PC-3 (cell line): ENCODE results near the gene RBM47. TPM values are rescaled to one million over a fixed set of nuclear protein-coding genes. Genes with fewer than 3 reads are reported as not detected.

ENCODE experiments used
- ATAC-seq: fragments of 200-7000 bp; cut with Tn5 transposase; 2 replicates; pipeline ENCODE4 v1.9.1; 2020; ENCODE audit warnings: mild to moderate bottlenecking, moderate library complexity
- BruUV-seq: library from RNA; stranded (reverse); fragments of 400-500 nt; replicated peaks from 2 replicates; lab custom pipeline; 2021; lab: Mats Ljungman, UMichigan
- CTCF ChIA-PET: fragments of 300-600 bp; sonication (Branson Sonifier 250); formaldehyde crosslinking; loops from one replicate; lab custom pipeline; 2022; ENCODE audit warnings: antibody characterized with exemption; lab: Charles Lee
- POLR2A ChIA-PET: fragments of 300-600 bp; sonication (Branson Sonifier 250); formaldehyde crosslinking; loops from one replicate; lab custom pipeline; 2022; ENCODE audit warnings: antibody characterized with exemption; ENCODE audit not compliant: unreplicated experiment; lab: Charles Lee
- DNase-seq: peaks from one replicate; pipeline ENCODE4 v3.0.0-alpha.2; 2015
- H2AFZ ChIP-seq: fragments of 300-600 bp; sonication (generic); 2 replicates; pipeline ENCODE4 v1.6.0; 2016; ENCODE audit warnings: antibody characterized with exemption, low read length
- H3F3A ChIP-seq: fragments of 300-600 bp; sonication (generic); one replicate; pipeline ENCODE4 v1.6.0; 2017; ENCODE audit warnings: antibody characterized with exemption, low read length, control low read depth, mild to moderate bottlenecking; ENCODE audit not compliant: unreplicated experiment
- H3K27ac ChIP-seq: fragments of 300-600 bp; sonication (generic); 2 replicates; pipeline ENCODE4 v1.5.1; 2016; ENCODE audit warnings: mild to moderate bottlenecking, low read length
- H3K27me3 ChIP-seq: fragments of 300-600 bp; sonication (generic); 2 replicates; pipeline ENCODE4 v1.6.1; 2016; ENCODE audit warnings: low read length, mixed read lengths
- H3K36me3 ChIP-seq: fragments of 300-600 bp; sonication (generic); 2 replicates; pipeline ENCODE4 v1.6.1; 2016; ENCODE audit warnings: low read depth, mixed run types, low read length, mixed read lengths
- H3K4me1 ChIP-seq: fragments of 300-600 bp; sonication (generic); 2 replicates; pipeline ENCODE4 v1.5.1; 2016; ENCODE audit warnings: low read length; ENCODE audit not compliant: insufficient read depth
- H3K4me2 ChIP-seq: fragments of 300-600 bp; sonication (generic); 2 replicates; pipeline ENCODE4 v1.6.0; 2016; ENCODE audit warnings: low read length
- H3K4me3 ChIP-seq: fragments of 300-600 bp; sonication (generic); 2 replicates; pipeline ENCODE4 v1.5.1; 2016; ENCODE audit warnings: mild to moderate bottlenecking, low read length, mixed read lengths
- H3K79me2 ChIP-seq: fragments of 300-600 bp; sonication (generic); 2 replicates; pipeline ENCODE4 v1.6.1; 2017; ENCODE audit warnings: low read length, mixed read lengths
- H3K9ac ChIP-seq: fragments of 300-600 bp; sonication (generic); 2 replicates; pipeline ENCODE4 v1.6.0; 2016; ENCODE audit warnings: mild to moderate bottlenecking, low read length
- H3K9me2 ChIP-seq: fragments of 300-600 bp; sonication (generic); replicated peaks from 2 replicates; pipeline ENCODE4 v1.6.1; 2016; ENCODE audit warnings: mixed run types, low read length, mixed read lengths
- H3K9me3 ChIP-seq: fragments of 300-600 bp; sonication (generic); 2 replicates; pipeline ENCODE4 v1.6.1; 2016; ENCODE audit warnings: low read length, mixed read lengths
- H4K20me1 ChIP-seq: fragments of 300-600 bp; sonication (generic); 2 replicates; pipeline ENCODE4 v1.6.1; 2016; ENCODE audit warnings: low read length, mixed read lengths
- EZH2 ChIP-seq: fragments of 300-600 bp; sonication (generic); IDR thresholded peaks from one replicate; pipeline ENCODE4 v1.6.1; 2017; ENCODE audit warnings: antibody characterized with exemption, mild to moderate bottlenecking, low read length; ENCODE audit not compliant: unreplicated experiment
- EZH2phosphoT487 ChIP-seq: fragments of 300-600 bp; sonication (generic); IDR thresholded peaks from 2 replicates; pipeline ENCODE4 v1.6.1; 2018; ENCODE audit warnings: mild to moderate bottlenecking, antibody characterized with exemption, low read length, borderline replicate concordance
- intact Hi-C: fragments of 100-400 bp; cut with micrococcal nuclease; formaldehyde crosslinking; loops from 2 replicates; pipeline ENCODE4 v1.9.0; 2023
- total RNA-seq: library from RNA; depleted of rRNA; stranded (reverse); fragments of >200 nt; gene quantifications from 2 replicates; pipeline ENCODE4 v1.2.3, GENCODE V29; 2014
- TF ChIP-seq, protein P1 (sequence below): fragments of 300-600 bp; sonication (generic); conservative IDR thresholded peaks from 2 replicates; pipeline ENCODE4 v1.5.1; 2017; ENCODE audit warnings: antibody characterized with exemption, low read depth, mild to moderate bottlenecking, low read length

The RBM47 gene
- total RNA-seq, 1 experiment from 2014 or later: 34.7 TPM

DNA sequence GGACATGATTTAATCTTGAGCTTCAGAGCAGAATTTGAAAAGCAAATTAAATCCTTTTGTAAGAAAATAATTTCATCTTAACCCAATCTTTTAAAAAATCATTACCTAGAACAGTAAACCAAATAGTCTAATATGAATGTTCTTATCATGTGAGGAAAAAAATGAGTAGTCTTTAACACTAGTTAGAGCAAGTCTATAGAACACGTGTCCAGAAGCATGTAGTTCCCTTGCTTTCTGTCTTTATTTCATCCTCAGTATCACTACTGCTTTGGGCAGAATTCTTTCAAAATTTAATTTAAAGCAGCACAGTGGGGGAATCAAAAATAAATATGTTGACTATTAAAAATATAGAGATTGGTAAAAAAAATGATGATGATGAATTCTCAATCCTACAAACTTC lies 2.1 kb downstream of the RBM47 start:
- peak overlapping the region; percentile 87 for H3K4me3 ChIP-seq
- CTCF ChIA-PET: no interaction called here
- POLR2A ChIA-PET: no interaction called here
- no peak for ATAC-seq
- intact Hi-C loops: loop anchor here (10.0 kb wide), 1 partner anchor 53 kb away; no protein-coding TSS in a partner anchor
- no peak for DNase-seq
- H3K9me2 ChIP-seq: no peaks in the 10 kb centered on the region
- peaks cover 56% of the 10 kb centered on the region for H3K79me2 ChIP-seq
- H3K9me3 ChIP-seq: no peaks in the 10 kb centered on the region
- peaks cover 5% of the 10 kb centered on the region for H3F3A ChIP-seq
- H3K9ac ChIP-seq: peak overlapping the region; percentile 97
- TF ChIP-seq, protein P1, sequence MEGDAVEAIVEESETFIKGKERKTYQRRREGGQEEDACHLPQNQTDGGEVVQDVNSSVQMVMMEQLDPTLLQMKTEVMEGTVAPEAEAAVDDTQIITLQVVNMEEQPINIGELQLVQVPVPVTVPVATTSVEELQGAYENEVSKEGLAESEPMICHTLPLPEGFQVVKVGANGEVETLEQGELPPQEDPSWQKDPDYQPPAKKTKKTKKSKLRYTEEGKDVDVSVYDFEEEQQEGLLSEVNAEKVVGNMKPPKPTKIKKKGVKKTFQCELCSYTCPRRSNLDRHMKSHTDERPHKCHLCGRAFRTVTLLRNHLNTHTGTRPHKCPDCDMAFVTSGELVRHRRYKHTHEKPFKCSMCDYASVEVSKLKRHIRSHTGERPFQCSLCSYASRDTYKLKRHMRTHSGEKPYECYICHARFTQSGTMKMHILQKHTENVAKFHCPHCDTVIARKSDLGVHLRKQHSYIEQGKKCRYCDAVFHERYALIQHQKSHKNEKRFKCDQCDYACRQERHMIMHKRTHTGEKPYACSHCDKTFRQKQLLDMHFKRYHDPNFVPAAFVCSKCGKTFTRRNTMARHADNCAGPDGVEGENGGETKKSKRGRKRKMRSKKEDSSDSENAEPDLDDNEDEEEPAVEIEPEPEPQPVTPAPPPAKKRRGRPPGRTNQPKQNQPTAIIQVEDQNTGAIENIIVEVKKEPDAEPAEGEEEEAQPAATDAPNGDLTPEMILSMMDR: no peak
- no peak for TF ChIP-seq EZH2
- no peak for TF ChIP-seq EZH2phosphoT487
- peak overlapping the region; percentile 97 for H3K4me2 ChIP-seq
- peak overlapping the region; percentile 61 for H3K27ac ChIP-seq
- no peaks in the 10 kb centered on the region for H4K20me1 ChIP-seq
- no TSS peak for BruUV-seq
- H3K27me3 ChIP-seq: no peaks in the 10 kb centered on the region
- no peaks in the 10 kb centered on the region for H3K36me3 ChIP-seq
- H2AFZ ChIP-seq: no peak overlapping the region
- peaks cover 51% of the 10 kb centered on the region for H3K4me1 ChIP-seq

DNA sequence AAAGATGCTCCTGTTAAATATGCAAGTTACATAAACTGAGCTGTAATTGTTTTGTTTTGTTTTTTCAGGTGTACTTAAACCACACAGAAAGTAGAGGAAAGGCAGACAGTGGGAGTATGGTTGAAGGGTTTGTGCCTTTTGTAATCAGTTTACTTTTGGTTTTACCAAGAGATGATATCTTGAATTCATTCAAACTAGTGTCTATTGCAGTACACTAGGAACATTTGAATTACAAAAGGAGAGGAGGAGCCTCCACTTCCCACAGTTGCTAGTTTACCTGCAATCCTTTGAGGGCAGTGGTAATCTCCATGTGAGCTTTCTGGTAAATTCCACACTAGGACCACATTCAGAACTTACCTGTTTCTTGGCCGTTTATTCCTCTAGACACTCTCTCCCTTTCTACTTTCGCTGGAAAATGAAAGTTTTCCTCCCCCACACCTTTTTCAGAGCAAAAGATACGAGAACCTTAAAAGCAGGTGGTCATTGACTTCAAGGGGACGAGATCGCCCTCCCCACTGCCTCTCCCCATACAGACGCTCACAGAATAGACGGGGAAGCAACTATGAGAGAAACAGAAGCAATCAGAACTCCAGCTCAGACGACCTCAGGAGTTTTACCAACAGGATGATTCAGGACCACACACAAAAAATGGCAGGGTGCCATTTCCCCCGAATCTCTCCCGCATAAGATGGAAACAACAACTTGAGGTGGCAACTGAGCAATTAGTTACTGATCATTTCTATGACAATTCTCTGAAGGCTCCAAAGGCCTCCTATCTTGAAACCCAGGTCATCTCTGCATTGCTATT lies 3.3 kb downstream of the RBM47 start:
- no TSS peak for BruUV-seq
- Histone ChIP-seq H3F3A (peaks cover 5% of the 10 kb centered on the region), H3K9me2 (no peaks in the 10 kb centered on the region), H3K36me3 (no peaks in the 10 kb centered on the region), H2AFZ (no peak overlapping the region), H3K79me2 (peaks cover 63% of the 10 kb centered on the region), H3K4me2 (peak overlapping the region; percentile 97), H3K4me1 (peaks cover 59% of the 10 kb centered on the region), H4K20me1 (no peaks in the 10 kb centered on the region), H3K9ac (peak overlapping the region; percentile 97), H3K27me3 (no peaks in the 10 kb centered on the region), H3K4me3 (peak overlapping the region; percentile 87), H3K27ac (peak overlapping the region; percentile 61), H3K9me3 (no peaks in the 10 kb centered on the region)
- no peak for ATAC-seq
- peak; percentile 51 for DNase-seq
- POLR2A ChIA-PET: no interaction called here
- intact Hi-C loops: loop anchor here (10.0 kb wide), 1 partner anchor 52 kb away; no protein-coding TSS in a partner anchor
- CTCF ChIA-PET: no interaction called here
- TF ChIP-seq, protein P1: no peak
- TF ChIP-seq EZH2phosphoT487: no peak
- no peak for TF ChIP-seq EZH2

DNA sequence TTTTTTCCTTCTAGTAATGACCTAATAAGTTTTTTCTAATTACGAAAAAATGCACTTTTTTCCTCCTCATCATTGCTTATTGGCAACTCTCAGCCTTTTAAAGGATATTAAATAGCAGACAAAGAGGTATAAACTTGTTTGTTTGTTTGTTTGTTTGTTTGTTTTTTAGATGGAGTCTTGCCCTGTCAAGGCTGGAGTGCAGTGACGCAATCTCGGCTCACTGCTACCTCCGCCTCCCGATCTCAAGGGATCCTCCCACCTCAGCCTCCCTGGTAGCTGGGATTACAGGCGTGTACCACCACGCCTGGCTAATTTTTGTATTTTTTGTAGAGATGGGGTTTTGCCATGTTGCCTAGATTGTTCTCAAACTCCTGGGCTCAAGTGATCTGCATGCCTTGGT lies 6.0 kb downstream of the RBM47 start:
- peaks cover 53% of the 10 kb centered on the region for H3K4me1 ChIP-seq
- ATAC-seq (no peak), DNase-seq (no peak)
- peak overlapping the region; percentile 78 for H3K9ac ChIP-seq
- H4K20me1 ChIP-seq: no peaks in the 10 kb centered on the region
- H3K9me3 ChIP-seq: no peaks in the 10 kb centered on the region
- peaks cover 76% of the 10 kb centered on the region for H3K79me2 ChIP-seq
- intact Hi-C loops: loop anchor here (10.0 kb wide), 1 partner anchor 49 kb away; no protein-coding TSS in a partner anchor
- TF ChIP-seq EZH2: no peak
- POLR2A ChIA-PET: no interaction called here
- H3F3A ChIP-seq: no peaks in the 10 kb centered on the region
- H3K4me2 ChIP-seq: peak overlapping the region; percentile 50
- CTCF ChIA-PET: no interaction called here
- peak overlapping the region; percentile 95 for H3K27ac ChIP-seq
- no peaks in the 10 kb centered on the region for H3K36me3 ChIP-seq
- no peak overlapping the region for H2AFZ ChIP-seq
- no peaks in the 10 kb centered on the region for H3K27me3 ChIP-seq
- H3K9me2 ChIP-seq: no peaks in the 10 kb centered on the region
- no TSS peak for BruUV-seq
- no peak overlapping the region for H3K4me3 ChIP-seq
